GM18498 (cell line): Measurements from ENCODE around the gene TRERF1.
A peak's percentile ranks its signal among the peaks of the same experiment; 100 is the strongest.

Experiments used
- ATAC-seq: cut with Tn5 transposase; IDR thresholded peaks from one replicate; pipeline ENCODE4 v1.9.1; 2021; ENCODE audit warnings: mild to moderate bottlenecking, moderate library complexity; ENCODE audit not compliant: unreplicated experiment

The TRERF1 gene

GRCh38 chr6:42374018-42374669 is 77.6 kb downstream of the TRERF1 start:
- no peak for ATAC-seq

GRCh38 chr6:42372699-42373098 is 79.0 kb downstream of the TRERF1 start:
- no peak for ATAC-seq

- ATAC-seq, result no peak
These were observed 81.3 kb downstream of the TRERF1 start for GRCh38 chr6:42370323-42370985.

- ATAC-seq, result no peak
These were observed 82.2 kb downstream of the TRERF1 start for GRCh38 chr6:42369568-42369967.

- peak; percentile 31 for ATAC-seq
These were observed 83.5 kb downstream of the TRERF1 start for GRCh38 chr6:42368181-42368580.

- ATAC-seq, result peak; percentile 79
These were observed 84.2 kb downstream of the TRERF1 start for GRCh38 chr6:42367353-42368011.

GRCh38 chr6:42366999-42367352 is 84.8 kb downstream of the TRERF1 start:
- ATAC-seq, result peak; percentile 13

- no peak for ATAC-seq
These were observed 85.6 kb downstream of the TRERF1 start for GRCh38 chr6:42366011-42366705.

GRCh38 chr6:42365021-42365420 is 86.7 kb downstream of the TRERF1 start:
- ATAC-seq, result no peak

GRCh38 chr6:42363926-42364849 is 87.5 kb downstream of the TRERF1 start:
- no peak for ATAC-seq

GRCh38 chr6:42361036-42361435 is 90.7 kb downstream of the TRERF1 start:
- no peak for ATAC-seq

- ATAC-seq, result no peak
These were observed 92.7 kb downstream of the TRERF1 start for GRCh38 chr6:42359021-42359420.

- ATAC-seq, result no peak
These were observed 96.3 kb downstream of the TRERF1 start for GRCh38 chr6:42355416-42355815.

GRCh38 chr6:42354702-42355101 is 97.0 kb downstream of the TRERF1 start:
- no peak for ATAC-seq

- ATAC-seq, result no peak
These were observed 98.7 kb downstream of the TRERF1 start for GRCh38 chr6:42352856-42353564.

- no peak for ATAC-seq
These were observed 100.8 kb downstream of the TRERF1 start for GRCh38 chr6:42350911-42351310.

- no peak for ATAC-seq
These were observed 101.8 kb downstream of the TRERF1 start for GRCh38 chr6:42349753-42350511.

- no peak for ATAC-seq
These were observed 104.3 kb downstream of the TRERF1 start for GRCh38 chr6:42347456-42347855.

GRCh38 chr6:42345696-42346416 is 105.9 kb downstream of the TRERF1 start:
- ATAC-seq, result no peak
